GM12878 (cell line): ENCODE data around the gene ZDHHC17.

ENCODE experiments used
- CTCF ChIP-seq, 3 experiments: IDR thresholded peaks in 2 of 3; conservative IDR thresholded peaks in 1 of 3; 2 replicates each; pipeline ENCODE4 v1.5.1; 2011; ENCODE audit warnings: low read depth in 3 of 3, low read length in 3 of 3, mild to moderate bottlenecking in 3 of 3, control low read depth in 2 of 3, moderate library complexity in 2 of 3, inconsistent platforms in 1 of 3, mixed read lengths in 1 of 3; ENCODE audit not compliant: control insufficient read depth in 2 of 3, insufficient read depth in 1 of 3; ENCODE audit errors: extremely low read depth in 1 of 3
- RAD21 ChIP-seq: IDR thresholded peaks from 2 replicates; pipeline ENCODE4 v1.6.1; 2011; ENCODE audit warnings: mild to moderate bottlenecking, low read depth, low read length, moderate library complexity; ENCODE audit not compliant: insufficient read depth
- RELA ChIP-seq: fragments of 450-650 bp; IDR thresholded peaks from 2 replicates; pipeline ENCODE4 v1.8.0; 2014; ENCODE audit warnings: borderline replicate concordance; ENCODE audit not compliant: partially characterized antibody
- SIN3A ChIP-seq: IDR thresholded peaks from 2 replicates; pipeline ENCODE4 v1.6.1; 2012; ENCODE audit warnings: low read depth, low read length, improper control_type of control experiment

- TF ChIP-seq RAD21 = no peak
- no peak for TF ChIP-seq RELA
- TF ChIP-seq SIN3A = no peak
- TF ChIP-seq CTCF (IDR thresholded peaks at IDR 0.05 in 2 of 3, conservative IDR thresholded peaks at IDR 0.05 in 1 of 3; ENCODE audit: control insufficient read depth in 2 of 3, extremely low read depth in 1 of 3, insufficient read depth in 1 of 3, low read depth in 3 of 3, low read length in 3 of 3) = no peak
Measured at GRCh38 chr12:76726626-76727025, 37.3 kb upstream of the ZDHHC17 start.
